ENCODE data around the gene ZBTB16. TPM values are rescaled to one million over a fixed set of nuclear protein-coding genes. Genes with fewer than 3 reads are reported as not detected.

The ZBTB16 gene
- polyA plus RNA-seq, 1 donor = 5.5 TPM

DNA sequence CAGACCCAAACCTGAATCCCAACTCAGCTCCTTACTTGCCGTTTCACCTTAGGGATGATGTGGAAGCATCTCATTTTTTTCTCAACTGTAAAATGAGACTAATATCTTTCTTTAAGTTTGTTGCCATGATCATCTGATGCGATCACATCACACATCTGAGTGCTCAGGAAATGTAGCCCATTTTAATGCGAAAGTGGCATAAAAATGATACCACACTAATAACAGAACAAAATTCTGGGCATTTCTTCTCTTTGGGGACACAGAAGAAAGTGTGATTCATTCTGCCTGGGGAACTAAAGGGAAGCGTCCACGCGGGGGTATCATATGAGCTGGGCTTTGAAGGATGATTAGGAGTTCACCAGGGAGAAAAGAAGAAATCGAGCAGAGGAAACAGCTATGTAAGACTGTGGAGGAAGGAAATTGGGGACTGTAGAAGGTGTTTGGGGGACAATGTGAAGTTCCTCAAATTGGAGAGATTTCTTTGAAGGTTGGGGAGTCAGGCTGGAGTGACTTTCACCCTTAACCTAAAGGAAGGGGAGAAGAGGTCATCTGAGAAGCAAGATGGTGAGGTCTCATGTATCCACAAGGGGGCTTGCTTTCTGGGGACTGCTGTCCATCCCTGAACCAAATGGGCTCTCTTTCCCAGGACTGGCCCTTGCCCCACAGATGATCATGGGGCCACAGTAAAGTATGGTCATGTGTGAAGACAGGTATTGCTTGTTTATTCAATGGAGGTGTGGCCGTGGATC, 187.0 kb downstream of the ZBTB16 start:
- no peak for DNase-seq

DNA sequence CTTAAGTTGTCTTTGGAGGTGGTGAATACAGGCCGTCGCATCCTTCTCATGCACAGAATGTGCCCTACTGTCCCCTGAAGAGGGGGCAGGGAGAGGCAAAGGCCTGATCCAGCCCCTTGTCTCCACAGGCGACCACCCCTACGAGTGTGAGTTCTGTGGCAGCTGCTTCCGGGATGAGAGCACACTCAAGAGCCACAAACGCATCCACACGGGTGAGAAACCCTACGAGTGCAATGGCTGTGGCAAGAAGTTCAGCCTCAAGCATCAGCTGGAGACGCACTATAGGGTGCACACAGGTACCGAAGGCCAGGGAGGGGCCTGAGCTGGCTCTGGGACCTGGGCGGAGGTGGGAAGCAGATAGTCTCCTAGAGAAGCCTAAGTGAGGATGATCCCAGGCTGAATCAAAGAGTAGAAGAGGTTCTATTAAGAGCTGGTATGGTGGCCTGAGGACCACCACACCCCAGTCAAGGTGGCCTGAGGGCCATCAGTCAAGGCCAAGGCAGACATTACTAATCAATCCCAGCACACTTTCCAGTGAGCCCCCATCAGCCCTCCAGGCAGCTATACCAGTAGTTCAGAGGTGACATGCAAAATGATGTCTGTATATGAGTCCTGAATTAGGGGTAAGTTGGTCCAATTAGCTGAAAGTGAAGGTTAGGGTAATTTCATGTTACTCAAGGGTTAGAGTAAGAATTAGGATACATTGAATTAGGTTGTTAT, 187.7 kb downstream of the ZBTB16 start:
- no peak for DNase-seq

DNA sequence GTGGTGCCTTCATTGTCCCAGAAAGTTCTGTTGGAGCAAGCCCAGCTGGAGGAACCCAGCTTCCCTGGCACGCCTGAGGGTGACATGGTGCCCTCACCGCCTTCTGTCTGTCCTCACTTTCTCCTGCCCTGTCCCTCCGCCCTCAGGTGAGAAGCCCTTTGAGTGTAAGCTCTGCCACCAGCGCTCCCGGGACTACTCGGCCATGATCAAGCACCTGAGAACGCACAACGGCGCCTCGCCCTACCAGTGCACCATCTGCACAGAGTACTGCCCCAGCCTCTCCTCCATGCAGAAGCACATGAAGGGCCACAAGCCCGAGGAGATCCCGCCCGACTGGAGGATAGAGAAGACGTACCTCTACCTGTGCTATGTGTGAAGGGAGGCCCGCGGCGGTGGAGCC, 190.7 kb downstream of the ZBTB16 start:
- DNase-seq = no peak

DNA sequence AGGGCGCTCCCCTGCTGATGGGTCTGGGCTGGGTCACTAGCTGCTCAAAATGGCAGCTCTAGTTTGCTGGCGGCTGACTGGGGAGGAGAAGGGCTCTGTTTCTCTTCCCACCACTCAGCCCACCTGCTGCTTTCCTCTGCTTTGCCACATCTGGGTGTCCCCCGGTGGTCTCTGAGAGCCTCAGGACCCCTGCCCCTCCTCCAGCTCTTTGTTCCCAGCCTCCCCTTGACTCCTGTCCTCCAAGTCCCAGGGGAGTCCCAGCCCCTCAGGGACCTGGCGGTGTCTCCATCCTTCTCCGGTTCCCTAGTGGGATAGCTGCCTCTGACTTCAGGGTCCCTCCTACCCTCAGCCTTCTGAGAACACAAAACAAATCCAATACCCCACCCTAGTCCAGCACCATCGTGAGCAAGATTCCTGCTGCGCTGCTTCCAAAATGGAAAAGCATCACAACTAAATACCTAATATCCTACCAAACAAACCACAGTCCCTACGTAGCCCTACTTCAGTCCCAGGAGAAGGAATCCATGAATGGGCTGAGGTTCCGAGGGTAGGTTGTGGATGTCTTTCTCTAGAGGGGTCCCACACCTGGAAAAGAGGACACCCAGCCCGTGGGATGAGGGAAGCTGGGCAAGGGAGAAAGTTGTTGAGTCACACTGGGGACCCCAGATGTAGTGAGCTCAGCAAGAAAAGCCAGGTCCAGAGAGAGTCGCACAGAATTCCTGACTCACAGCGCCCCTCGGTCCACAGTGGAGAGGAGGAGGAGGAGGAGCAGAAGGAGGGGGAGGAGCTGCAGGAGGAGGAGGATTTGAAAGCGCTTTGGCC, 191.7 kb downstream of the ZBTB16 start:
- DNase-seq = peak; percentile 49

DNA sequence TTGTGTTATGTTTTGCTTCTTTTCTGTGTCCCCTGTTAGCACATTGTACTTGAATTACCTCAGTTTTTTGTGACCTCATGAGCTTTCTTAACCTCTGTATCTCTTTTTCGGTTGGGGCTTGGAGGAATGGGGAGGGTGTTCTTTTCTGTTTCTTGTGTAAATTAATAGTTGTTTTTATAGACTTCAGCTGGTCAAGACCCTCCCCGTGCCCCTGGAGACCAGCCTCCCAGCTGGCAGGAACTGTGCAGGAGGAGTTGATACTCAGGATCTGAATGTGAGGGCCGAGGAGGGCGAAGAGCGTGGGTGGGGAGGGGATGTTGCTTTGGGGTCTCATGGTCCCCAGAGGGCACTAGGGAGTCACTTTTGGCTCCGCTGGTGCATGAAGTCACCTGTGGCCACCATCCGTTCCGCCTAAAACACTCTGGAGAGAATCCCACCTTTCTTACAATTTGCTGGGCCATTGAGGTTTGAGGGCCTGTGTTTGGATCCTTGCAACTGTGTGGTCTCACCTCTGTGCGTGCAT, 192.4 kb downstream of the ZBTB16 start:
- no peak for DNase-seq

DNA sequence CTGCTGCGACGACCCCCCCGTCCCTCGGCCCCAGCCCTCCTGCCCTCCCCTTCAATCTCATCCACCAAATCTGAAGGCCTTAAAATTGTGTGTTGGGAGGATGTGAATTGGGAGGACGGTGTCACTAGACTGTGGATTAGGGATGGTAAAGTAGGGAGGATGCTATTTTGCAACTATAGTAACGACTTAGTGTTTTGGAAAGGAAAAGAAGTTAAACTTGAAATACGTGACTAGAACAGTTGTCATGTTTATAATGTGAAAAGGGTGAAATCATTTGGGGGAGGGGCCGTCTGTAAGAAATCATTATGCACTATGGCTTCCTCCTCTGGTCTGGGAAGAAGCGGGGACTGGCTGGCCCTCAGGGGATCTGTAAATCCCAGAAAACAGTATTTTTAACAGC, 193.3 kb downstream of the ZBTB16 start:
- no peak for DNase-seq

DNA sequence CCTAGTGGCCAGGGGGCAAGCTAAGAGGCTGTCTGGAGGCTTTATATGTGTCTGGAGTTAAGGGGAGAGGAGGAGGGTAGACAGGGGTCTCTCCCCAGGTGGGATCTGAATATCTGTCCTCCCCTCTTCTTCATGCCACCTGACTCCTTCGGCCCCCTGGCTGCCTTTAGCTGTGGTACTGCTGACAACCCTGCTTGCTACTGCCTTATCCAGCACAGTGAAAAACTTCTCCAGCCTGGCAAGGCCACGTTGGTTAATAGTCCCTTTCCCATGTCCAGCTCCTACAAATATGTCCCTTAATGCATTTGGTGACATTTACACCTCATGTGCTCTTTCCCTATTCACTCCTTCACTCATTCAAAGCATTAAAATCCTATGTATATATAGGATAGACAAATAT, 194.3 kb downstream of the ZBTB16 start:
- DNase-seq = no peak

DNA sequence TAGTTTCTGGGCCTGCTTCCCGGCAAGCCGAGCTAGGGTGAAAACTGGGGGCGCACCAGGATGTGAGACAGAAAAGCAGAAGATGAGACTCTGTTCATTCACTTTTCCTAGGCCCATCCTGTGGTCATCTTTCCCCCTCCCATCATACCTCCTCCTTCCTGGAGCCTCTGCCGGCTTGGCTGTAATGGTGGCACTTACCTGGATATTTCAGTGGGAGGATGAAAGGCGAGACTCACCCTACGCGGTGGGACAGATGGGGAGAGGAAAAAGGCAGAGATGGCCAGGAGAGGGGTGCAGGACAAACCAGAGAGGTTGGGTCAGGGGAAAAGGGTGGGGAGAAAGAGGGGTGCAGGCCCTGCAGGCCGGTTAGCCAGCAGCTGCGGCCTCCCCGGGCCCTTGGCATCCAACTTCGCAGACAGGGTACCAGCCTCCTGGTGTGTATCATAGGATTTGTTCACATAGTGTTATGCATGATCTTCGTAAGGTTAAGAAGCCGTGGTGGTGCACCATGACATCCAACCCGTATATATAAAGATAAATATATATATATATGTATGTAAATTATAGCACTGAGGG, 195.1 kb downstream of the ZBTB16 start:
- DNase-seq = no peak

DNA sequence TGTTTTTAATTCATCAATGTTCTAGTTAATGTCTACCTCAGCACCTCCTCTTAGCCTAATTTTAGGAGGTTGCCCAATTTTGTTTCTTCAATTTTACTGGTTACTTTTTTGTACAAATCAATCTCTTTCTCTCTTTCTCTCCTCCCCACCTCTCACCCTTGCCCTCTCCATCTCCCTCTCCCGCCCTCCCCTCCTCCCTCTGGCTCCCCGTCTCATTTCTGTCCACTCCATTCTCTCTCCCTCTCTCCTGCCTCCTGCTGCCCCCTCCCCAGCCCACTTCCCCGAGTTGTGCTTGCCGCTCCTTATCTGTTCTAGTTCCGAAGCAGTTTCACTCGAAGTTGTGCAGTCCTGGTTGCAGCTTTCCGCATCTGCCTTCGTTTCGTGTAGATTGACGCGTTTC, 195.8 kb downstream of the ZBTB16 start:
- DNase-seq = no peak

DNA sequence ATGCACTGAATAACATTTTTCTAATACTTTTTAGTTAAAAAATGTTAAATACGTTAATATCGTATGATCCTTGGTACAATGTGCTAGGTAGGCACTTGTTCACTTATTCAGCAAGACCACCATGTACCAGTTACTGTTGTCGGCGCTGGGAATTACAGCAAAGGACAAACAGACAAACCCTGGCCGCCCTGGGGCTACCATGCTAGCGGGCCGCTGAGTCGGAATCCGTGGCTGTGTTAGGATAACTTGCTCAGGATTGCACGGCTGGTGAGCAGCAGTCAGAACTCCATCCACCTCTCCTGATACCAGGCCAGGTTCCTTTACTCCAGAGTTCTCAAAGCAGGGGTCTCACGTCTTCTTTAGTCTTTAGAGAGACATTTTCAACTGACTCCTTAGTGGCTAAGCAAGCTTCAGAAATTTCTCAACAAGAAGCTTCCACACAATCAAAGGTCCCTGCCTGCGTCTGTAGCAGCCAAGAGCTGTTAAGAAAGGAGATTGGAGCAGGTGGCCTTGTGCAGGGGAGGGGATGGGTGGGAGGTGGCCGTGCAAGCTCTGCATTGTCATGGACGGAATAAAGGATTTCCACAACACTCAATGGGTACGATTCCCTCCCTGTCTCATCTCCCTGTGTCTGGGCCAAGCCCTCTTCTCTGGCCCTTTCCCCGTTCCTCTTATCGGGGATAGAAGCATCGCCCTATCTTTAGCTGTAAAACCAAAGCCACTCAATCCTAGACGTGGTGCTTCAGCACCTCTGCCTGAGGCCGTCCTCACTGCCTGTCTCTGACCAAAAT, 196.9 kb downstream of the ZBTB16 start:
- DNase-seq = no peak

DNA sequence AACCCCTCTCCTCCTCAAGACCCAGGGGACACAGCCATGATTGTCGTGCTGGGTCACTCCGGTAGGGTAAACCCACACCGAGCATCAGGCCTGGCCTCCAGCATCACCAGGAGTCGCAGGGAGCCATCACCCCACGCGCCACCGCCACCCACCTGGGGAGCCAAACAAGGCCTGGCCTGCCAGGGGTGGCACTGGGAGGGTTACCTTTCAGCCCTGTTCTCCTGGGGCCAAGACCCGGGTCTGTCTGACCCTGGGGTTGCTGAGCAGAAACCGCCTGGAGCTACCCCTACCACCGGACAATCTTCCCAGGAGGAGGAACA, 197.4 kb downstream of the ZBTB16 start:
- no peak for DNase-seq

DNA sequence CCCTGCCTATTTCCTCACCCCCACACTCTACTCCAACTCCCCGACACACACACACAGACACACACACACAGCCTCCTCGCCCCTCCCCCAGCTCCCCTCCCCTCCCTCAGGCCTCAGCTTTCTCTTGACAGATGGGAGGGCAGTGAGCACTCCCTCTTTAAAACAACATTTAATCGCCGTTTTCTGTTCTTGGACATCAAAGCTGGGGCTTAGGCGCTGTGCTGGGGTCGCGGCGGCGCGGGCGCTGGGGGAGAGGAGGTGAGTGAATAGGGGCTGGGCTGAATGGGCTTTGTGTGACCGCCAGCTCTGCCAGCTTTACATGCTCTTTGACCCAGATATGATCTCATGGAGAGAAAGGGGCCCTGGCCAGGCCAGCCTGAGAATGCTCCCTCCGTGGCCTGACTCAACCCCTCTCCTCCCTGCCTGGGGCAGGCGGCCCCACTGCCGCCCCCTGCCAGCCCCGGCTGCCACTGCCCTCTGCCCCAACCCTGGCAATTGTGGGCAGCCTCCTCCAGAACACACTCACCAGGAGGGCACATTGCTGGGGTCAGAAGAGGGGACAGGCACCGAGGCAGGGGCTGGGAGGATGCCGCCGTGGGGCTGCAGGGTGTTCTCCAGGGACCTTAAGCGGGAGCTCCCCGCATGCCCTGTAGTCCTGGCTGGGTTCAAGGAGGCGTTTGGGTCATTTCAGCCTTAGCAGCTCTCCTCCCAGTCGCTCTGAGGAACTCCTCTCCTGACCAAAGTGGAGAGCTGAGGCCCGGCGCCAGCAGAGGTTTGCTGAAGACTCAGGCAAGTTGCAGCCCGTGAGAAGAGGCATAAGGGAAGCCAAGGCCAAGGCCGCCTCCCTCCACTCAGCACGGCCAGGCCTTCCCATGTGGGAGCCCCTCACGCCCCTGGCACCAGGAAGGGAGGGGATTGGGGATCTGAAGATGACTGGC, 198.4 kb downstream of the ZBTB16 start:
- no peak for DNase-seq

DNA sequence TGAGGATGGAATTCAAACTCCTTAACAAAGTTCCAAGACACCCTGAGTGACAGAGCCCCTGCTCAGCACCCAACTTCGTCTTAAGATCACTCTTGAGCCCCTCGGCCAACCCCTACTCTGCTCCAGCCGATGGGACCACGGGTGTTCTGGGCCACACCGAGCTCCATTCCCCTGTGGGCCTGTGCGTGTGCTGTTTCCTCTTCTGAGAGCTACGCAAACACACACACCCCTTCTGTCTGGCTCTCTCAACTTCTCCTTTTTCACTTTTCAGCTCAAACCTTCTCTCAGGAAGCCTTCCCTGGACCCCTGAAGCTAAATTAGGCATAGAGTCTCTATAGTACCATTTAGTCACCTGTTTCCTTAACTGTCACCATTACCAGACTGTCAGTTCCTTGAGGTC, 199.2 kb downstream of the ZBTB16 start:
- no peak for DNase-seq

DNA sequence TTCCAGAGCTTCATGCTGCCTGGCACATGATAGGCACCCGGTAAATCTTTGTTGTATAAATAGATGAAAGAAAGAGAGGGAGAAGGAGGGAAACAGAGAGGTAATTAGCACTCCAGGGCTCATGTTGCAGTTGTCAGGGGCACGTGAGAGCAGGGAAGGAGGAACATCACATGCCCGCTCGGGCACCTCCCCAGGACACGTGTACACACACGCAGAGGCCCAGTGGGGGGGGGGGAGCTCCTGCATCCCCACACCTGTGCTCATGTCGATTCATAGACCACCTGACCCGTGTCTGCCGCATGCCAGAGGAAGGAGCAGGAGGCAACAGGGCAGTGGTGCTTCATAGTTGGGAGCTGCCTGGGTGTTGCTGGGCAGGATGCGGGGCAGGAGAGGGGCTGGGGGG, 199.6 kb downstream of the ZBTB16 start:
- no peak for DNase-seq

DNA sequence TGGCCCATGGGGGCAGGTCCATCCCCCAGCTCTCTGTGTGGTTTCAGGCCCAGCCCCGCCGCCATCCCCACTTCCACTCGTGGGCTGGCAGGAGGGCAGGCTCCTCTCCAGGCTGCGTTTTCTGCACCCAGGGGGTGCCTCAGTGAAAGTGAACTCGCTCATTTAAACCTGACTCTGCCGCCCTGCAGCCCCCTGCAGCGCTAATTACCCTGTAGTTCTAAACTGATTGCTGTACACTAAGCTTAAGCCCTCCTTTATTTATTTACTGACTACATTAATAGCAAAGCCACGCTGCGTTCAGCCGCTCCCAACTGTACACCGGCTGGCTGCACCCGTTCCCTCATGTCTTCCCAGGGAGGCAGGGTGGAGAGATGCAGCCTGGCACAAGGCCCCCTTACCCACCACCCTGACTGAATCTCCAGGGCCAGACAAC, 200.1 kb downstream of the ZBTB16 start:
- DNase-seq = no peak

DNA sequence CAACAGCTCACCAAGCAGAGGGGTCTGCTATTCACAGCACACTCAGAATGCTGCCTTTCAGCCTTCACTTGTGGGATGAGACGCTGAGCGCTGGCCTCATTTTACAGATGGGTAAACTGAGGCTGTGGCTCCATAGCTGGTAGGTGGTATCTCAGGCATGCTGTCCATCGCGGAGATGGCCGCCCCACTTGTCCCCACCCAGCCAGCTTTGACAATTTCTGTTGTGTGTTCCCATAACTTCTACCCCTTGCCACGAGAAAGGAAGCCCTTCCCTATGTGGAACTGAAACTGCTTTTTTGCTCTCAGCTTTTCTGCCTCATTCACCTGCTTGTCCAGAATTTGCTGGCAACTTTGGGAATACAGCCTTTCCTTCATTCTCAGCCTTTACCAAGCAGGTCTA, 200.6 kb downstream of the ZBTB16 start:
- no peak for DNase-seq

DNA sequence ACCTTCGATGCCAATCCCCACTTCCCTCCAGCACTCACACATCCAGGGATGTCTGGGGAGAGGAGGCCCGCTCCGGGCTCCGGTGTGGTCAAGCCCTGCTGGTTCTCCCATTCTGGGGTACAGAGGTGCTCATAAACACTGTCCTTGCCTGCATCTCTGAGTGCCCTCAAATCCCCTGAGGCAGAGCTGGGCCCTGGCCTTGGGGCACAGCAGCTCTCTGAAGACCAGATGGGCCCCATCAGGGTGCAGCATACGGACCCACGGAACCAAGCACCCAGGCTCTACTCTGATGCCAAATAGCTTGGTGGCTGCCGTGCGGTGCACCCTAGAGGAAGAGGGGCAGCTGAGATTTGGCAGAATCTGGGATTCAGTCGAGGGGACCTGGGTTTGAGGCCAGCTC, 201.0 kb downstream of the ZBTB16 start:
- DNase-seq = no peak

DNA sequence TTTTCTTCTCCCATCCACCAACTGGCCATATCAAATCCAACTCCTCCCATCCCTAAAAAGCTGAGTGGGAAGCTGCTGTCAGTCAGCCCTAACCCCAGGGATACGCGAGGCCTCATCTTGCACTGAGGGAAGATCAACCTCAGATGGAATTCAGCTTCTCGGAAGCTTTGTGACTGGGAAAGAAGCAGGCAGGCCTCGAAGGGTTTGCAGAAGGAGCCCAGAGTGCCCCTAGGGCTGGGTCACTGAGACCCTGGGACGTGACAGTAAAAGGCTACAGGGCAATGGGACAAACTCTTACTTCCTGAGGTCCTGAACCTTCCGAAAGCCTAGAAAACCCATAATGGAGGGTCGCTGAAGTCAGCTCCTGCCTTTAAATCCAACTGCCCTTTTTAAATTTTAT, 202.3 kb downstream of the ZBTB16 start:
- DNase-seq = no peak

DNA sequence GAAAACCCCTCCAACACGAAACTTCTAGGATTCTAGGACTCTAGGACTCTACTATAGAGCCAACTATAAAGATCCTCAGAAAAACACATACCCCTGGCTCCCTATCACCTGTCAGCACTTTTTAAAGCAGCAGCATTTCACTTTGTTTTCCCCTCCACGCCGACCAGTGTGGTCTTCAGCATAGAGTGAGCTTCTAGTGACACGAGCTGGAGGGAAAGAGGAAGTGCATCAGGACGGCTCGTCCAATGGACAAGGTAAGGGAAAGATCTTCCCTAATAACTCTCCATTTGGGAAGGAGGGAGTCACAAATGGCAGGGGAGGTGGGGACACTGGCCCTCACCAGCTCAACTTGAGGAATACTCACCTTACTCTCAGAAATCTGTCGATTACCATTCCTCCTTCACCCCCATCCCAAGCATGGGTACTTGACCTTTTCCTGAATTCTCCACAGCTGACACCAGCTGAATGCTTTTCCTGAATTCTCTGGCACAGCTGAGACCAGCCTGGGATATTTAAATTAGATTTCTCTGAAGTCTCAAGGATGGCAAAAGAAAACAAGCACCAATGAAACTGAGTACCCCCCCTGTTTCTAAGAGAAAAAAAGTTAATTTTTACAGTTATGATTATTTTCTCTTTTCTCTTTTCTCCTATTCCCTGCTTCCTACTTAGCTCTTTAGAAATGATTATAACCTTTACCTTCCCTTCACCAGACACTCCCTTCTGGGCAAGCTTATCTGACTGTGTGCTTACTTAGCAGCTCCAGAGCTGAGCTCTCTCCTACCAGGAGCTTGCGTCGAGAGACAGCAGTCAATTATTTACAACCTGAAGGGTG, 203.4 kb downstream of the ZBTB16 start:
- DNase-seq = peak; percentile 66
